ENCODE data around the gene KRTAP1-1. TPM values are rescaled to one million over a fixed set of nuclear protein-coding genes. Genes with fewer than 3 reads are reported as not detected.

KRTAP1-1 gene
- total RNA-seq, 2 experiments from 2014 or later, result not detected

GRCh38 chr17:41054025-41054424, 12.8 kb upstream of the KRTAP1-1 start:
- H3K9me3 ChIP-seq (ENCODE audit: control insufficient read depth in 1 of 2, insufficient read depth in 1 of 2, low read length in 2 of 2), result no peaks in the 10 kb centered on the region
- DNase-seq (no peak), ATAC-seq (ENCODE audit: poor library complexity) (no peak)
- H3K4me1 ChIP-seq (ENCODE audit: insufficient read depth, low read length), result no peaks in the 10 kb centered on the region
- Mint-ChIP-seq H3K36me3 (ENCODE audit: low read depth) (no peaks in the 10 kb centered on the region), H3K4me1 (ENCODE audit: low read depth) (no peaks in the 10 kb centered on the region), H3K9me3 (peaks cover 7% of the 10 kb centered on the region), H3K4me3 (no peak overlapping the region), H3K27me3 (peaks cover 39% of the 10 kb centered on the region), H3K27ac (no peak overlapping the region)
- no peak overlapping the region for H3K4me3 ChIP-seq (ENCODE audit: low read length)
- intact Hi-C loops (cut with DNase I, micrococcal nuclease), result no loop called here
- no peak for TF ChIP-seq CTCF (IDR thresholded peaks at IDR 0.05)
- no peak overlapping the region for H3K27ac ChIP-seq (ENCODE audit: low read depth in 1 of 2, low read length in 2 of 2)
- H3K36me3 ChIP-seq (ENCODE audit: insufficient read depth, low read length), result no peaks in the 10 kb centered on the region
- CTCF ChIA-PET, result no interaction called here
- no peaks in the 10 kb centered on the region for H3K27me3 ChIP-seq (ENCODE audit: control insufficient read depth in 1 of 2, insufficient read depth in 2 of 2, low read length in 2 of 2)
- POLR2A ChIA-PET, result no interaction called here

- Mint-ChIP-seq H3K4me1 (ENCODE audit: low read depth) (no peaks in the 10 kb centered on the region), H3K27ac (no peak overlapping the region), H3K36me3 (ENCODE audit: low read depth) (no peaks in the 10 kb centered on the region), H3K9me3 (peaks cover 5% of the 10 kb centered on the region), H3K27me3 (peaks cover 41% of the 10 kb centered on the region), H3K4me3 (no peak overlapping the region)
- TF ChIP-seq CTCF (IDR thresholded peaks at IDR 0.05), result no peak
- H3K4me1 ChIP-seq (ENCODE audit: insufficient read depth, low read length), result no peaks in the 10 kb centered on the region
- ChIA-PET CTCF (no interaction called here), POLR2A (no interaction called here)
- no peak overlapping the region for H3K27ac ChIP-seq (ENCODE audit: low read depth in 1 of 2, low read length in 2 of 2)
- H3K4me3 ChIP-seq (ENCODE audit: low read length), result no peak overlapping the region
- intact Hi-C loops (cut with DNase I, micrococcal nuclease), result no loop called here
- H3K9me3 ChIP-seq (ENCODE audit: control insufficient read depth in 1 of 2, insufficient read depth in 1 of 2, low read length in 2 of 2), result no peaks in the 10 kb centered on the region
- DNase-seq, result no peak
- no peak for ATAC-seq (ENCODE audit: poor library complexity)
- H3K36me3 ChIP-seq (ENCODE audit: insufficient read depth, low read length), result no peaks in the 10 kb centered on the region
- peaks cover 0 to 5% of the 10 kb centered on the region in 2 experiments for H3K27me3 ChIP-seq (ENCODE audit: control insufficient read depth in 1 of 2, insufficient read depth in 2 of 2, low read length in 2 of 2)
Measured at GRCh38 chr17:41052566-41052965, 11.3 kb upstream of the KRTAP1-1 start.

- H3K9me3 ChIP-seq (ENCODE audit: control insufficient read depth in 1 of 2, insufficient read depth in 1 of 2, low read length in 2 of 2), result no peaks in the 10 kb centered on the region
- no peaks in the 10 kb centered on the region for H3K4me1 Mint-ChIP-seq (ENCODE audit: low read depth)
Measured at GRCh38 chr17:41049110-41049509, 7.9 kb upstream of the KRTAP1-1 start.

More at GRCh38 chr17:41049110-41049509, 7.9 kb upstream of the KRTAP1-1 start:
- ChIA-PET CTCF (no interaction called here), POLR2A (no interaction called here)
- Mint-ChIP-seq H3K4me3 (no peak overlapping the region), H3K27ac (no peak overlapping the region), H3K36me3 (ENCODE audit: low read depth) (no peaks in the 10 kb centered on the region), H3K9me3 (no peaks in the 10 kb centered on the region), H3K27me3 (peaks cover 40% of the 10 kb centered on the region)
- H3K4me3 ChIP-seq (ENCODE audit: low read length), result no peak overlapping the region
- intact Hi-C loops (cut with DNase I, micrococcal nuclease), result no loop called here
- H3K36me3 ChIP-seq (ENCODE audit: insufficient read depth, low read length), result no peaks in the 10 kb centered on the region
- no peak for TF ChIP-seq CTCF (IDR thresholded peaks at IDR 0.05)
- ATAC-seq (ENCODE audit: poor library complexity) (no peak), DNase-seq (no peak)
- peaks cover 0 to 10% of the 10 kb centered on the region in 2 experiments for H3K27me3 ChIP-seq (ENCODE audit: control insufficient read depth in 1 of 2, insufficient read depth in 2 of 2, low read length in 2 of 2)
- no peaks in the 10 kb centered on the region for H3K4me1 ChIP-seq (ENCODE audit: insufficient read depth, low read length)
- H3K27ac ChIP-seq (ENCODE audit: low read depth in 1 of 2, low read length in 2 of 2), result no peak overlapping the region
